ENCODE results near the gene TLK1.

TLK1 gene

DNA sequence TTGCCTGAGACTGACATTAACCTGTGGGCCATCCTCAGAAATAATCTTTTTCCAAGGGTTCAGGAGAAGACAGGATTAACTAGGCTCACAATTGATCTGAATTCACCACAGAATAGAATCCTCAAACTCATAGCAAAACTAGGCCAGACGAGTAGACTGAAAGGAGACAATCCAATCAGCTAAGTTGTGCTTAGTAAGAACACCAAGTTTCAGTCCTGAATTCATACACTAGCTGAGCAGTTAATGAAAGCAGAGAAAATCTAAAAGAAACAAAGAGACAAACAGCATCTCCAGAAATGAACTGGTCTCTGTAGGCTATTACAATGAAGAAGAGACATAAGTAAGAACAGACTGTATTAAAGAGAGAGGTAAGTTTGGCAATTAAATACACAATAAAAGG, 142.2 kb downstream of the TLK1 start:
- H3K4me3 ChIP-seq (replicated peaks; ENCODE audit: insufficient read depth, low read length) = no peak overlapping the region
- H3K27ac ChIP-seq (replicated peaks) = no peak overlapping the region
- no peaks in the 10 kb centered on the region for H3K27me3 ChIP-seq (ENCODE audit: insufficient read depth, poor library complexity, severe bottlenecking)
- DNase-seq (ENCODE audit: low read depth in 1 of 2, low spot score in 1 of 2) = no peak
- TF ChIP-seq POLR2AphosphoS5 (IDR thresholded peaks at IDR 0.05; ENCODE audit: low read depth) = no peak
- TF ChIP-seq, protein P1, sequence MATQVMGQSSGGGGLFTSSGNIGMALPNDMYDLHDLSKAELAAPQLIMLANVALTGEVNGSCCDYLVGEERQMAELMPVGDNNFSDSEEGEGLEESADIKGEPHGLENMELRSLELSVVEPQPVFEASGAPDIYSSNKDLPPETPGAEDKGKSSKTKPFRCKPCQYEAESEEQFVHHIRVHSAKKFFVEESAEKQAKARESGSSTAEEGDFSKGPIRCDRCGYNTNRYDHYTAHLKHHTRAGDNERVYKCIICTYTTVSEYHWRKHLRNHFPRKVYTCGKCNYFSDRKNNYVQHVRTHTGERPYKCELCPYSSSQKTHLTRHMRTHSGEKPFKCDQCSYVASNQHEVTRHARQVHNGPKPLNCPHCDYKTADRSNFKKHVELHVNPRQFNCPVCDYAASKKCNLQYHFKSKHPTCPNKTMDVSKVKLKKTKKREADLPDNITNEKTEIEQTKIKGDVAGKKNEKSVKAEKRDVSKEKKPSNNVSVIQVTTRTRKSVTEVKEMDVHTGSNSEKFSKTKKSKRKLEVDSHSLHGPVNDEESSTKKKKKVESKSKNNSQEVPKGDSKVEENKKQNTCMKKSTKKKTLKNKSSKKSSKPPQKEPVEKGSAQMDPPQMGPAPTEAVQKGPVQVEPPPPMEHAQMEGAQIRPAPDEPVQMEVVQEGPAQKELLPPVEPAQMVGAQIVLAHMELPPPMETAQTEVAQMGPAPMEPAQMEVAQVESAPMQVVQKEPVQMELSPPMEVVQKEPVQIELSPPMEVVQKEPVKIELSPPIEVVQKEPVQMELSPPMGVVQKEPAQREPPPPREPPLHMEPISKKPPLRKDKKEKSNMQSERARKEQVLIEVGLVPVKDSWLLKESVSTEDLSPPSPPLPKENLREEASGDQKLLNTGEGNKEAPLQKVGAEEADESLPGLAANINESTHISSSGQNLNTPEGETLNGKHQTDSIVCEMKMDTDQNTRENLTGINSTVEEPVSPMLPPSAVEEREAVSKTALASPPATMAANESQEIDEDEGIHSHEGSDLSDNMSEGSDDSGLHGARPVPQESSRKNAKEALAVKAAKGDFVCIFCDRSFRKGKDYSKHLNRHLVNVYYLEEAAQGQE (IDR thresholded peaks at IDR 0.05; ENCODE audit: insufficient replicate concordance, low read depth) = no peak
- TF ChIP-seq GABPA (IDR thresholded peaks at IDR 0.05; ENCODE audit: low read depth) = no peak
- TF ChIP-seq, protein P2, sequence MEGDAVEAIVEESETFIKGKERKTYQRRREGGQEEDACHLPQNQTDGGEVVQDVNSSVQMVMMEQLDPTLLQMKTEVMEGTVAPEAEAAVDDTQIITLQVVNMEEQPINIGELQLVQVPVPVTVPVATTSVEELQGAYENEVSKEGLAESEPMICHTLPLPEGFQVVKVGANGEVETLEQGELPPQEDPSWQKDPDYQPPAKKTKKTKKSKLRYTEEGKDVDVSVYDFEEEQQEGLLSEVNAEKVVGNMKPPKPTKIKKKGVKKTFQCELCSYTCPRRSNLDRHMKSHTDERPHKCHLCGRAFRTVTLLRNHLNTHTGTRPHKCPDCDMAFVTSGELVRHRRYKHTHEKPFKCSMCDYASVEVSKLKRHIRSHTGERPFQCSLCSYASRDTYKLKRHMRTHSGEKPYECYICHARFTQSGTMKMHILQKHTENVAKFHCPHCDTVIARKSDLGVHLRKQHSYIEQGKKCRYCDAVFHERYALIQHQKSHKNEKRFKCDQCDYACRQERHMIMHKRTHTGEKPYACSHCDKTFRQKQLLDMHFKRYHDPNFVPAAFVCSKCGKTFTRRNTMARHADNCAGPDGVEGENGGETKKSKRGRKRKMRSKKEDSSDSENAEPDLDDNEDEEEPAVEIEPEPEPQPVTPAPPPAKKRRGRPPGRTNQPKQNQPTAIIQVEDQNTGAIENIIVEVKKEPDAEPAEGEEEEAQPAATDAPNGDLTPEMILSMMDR (IDR thresholded peaks at IDR 0.05; ENCODE audit: insufficient read depth, low read length) = no peak
- TF ChIP-seq SPI1 (IDR thresholded peaks at IDR 0.05; ENCODE audit: borderline replicate concordance, low read depth) = no peak

DNA sequence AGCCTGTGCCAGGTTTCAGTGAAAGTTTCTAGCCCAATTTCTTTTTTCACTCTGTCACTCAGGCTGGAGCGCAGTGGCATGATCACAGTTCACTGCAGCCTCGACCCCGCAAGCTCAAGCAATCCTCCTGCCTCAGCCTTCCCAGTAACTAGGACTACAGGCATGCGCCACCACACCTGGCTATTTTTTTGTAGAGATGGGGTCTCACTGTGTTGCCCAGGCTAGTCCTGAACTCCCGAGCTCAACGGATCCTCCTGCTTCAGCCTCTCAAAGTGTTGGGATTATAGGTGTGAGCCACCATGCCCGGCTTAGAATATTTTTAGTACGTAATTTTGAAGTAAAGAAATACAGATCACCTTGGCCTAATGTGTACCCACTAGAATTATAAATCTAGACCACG, 144.6 kb downstream of the TLK1 start:
- TF ChIP-seq, protein P1 (IDR thresholded peaks at IDR 0.05; ENCODE audit: insufficient replicate concordance, low read depth) = no peak
- TF ChIP-seq, protein P2 (IDR thresholded peaks at IDR 0.05; ENCODE audit: insufficient read depth, low read length) = no peak
- TF ChIP-seq POLR2AphosphoS5 (IDR thresholded peaks at IDR 0.05; ENCODE audit: low read depth) (peak; percentile 5; the same call in 1 of the 2 replicates), SPI1 (IDR thresholded peaks at IDR 0.05; ENCODE audit: borderline replicate concordance, low read depth) (no peak), GABPA (IDR thresholded peaks at IDR 0.05; ENCODE audit: low read depth) (no peak)
- no peak for DNase-seq (ENCODE audit: low read depth in 1 of 2, low spot score in 1 of 2)
- Histone ChIP-seq H3K27ac (replicated peaks) (no peak overlapping the region), H3K27me3 (ENCODE audit: insufficient read depth, poor library complexity, severe bottlenecking) (no peaks in the 10 kb centered on the region), H3K4me3 (replicated peaks; ENCODE audit: insufficient read depth, low read length) (no peak overlapping the region)

DNA sequence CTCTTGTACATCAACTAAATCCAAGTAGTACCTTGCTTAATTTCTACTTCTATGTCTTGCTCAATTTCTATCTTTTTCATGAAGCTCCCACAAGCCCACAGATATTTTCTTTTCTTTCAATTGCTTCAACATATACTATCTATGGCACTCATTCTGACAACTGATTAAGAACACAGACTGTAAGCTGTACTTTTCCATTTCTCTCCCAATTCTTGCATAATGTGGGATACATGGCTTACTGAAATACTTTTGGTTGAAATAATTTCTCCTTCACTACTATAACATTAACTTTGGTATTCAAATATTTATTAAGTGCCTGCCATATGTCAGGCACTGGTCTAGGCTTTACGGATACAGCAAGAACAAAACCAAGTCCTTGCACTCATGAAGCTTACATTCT, 146.8 kb downstream of the TLK1 start:
- H3K4me3 ChIP-seq (replicated peaks; ENCODE audit: insufficient read depth, low read length) = no peak overlapping the region
- H3K27ac ChIP-seq (replicated peaks) = no peak overlapping the region
- no peaks in the 10 kb centered on the region for H3K27me3 ChIP-seq (ENCODE audit: insufficient read depth, poor library complexity, severe bottlenecking)
- TF ChIP-seq, protein P2 (IDR thresholded peaks at IDR 0.05; ENCODE audit: insufficient read depth, low read length) = no peak
- TF ChIP-seq POLR2AphosphoS5 (IDR thresholded peaks at IDR 0.05; ENCODE audit: low read depth) (no peak), SPI1 (IDR thresholded peaks at IDR 0.05; ENCODE audit: borderline replicate concordance, low read depth) (no peak), GABPA (IDR thresholded peaks at IDR 0.05; ENCODE audit: low read depth) (no peak)
- TF ChIP-seq, protein P1 (IDR thresholded peaks at IDR 0.05; ENCODE audit: insufficient replicate concordance, low read depth) = no peak
- no peak for DNase-seq (ENCODE audit: low read depth in 1 of 2, low spot score in 1 of 2)

Data from HL-60 (cell line).